ENCODE measurements around the gene ITIH2.
"Not testable (repeated sequence)": the region's sequence is repeated elsewhere in the genome, so short reads cannot be mapped to it uniquely, and the experiment has no call there.

The ITIH2 gene

DNA sequence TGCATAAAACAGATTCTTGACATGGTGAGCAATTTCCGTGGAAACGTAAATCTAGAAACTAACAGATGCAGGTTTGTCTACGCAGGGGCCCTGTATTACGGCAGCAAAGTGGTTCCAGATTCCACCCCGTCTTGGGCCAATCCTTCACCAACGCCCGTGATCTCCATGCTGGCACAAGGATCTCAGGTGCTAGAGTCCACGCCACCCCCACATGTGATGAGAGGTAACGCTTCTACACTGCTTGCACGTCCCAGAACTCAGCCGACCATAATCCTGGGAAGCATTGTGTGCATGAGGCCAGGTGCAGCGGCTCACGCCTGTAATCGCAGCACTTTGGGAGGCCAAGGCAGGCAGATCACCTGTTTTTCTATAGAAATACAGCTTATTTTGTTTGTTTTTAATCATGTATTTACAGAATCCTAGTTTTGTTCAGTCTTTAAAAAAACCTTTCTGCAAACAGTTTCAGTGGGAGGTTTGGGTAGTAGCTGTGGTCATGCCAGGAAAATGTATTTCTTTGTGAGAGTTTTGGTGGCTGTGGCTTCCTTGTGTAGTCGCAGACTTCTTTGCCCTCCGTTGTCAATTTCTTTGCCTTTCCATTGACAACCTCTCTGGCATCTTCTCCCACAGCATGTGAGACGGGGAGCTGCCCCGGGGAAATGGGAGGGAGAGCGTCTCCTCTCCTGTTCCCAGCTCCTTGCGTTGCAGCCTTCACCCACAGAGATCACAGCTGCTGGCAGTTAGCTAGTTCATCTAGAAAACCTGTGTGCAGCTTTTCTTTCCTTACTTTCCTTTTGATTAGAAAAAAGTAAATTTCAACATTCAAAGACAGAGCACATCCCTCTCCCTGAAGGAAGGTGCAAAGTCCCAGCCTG, 35.7 kb downstream of the ITIH2 start:
- no peak for DNase-seq (ENCODE audit: low read depth in 1 of 2, low spot score in 1 of 2)
- H3K4me3 ChIP-seq (replicated peaks; ENCODE audit: insufficient read depth, low read length): no peak overlapping the region
- H3K27me3 ChIP-seq (ENCODE audit: insufficient read depth, poor library complexity, severe bottlenecking): no peaks in the 10 kb centered on the region
- no peak overlapping the region for H3K27ac ChIP-seq (replicated peaks)
- no peak for TF ChIP-seq SPI1 (IDR thresholded peaks at IDR 0.05; ENCODE audit: borderline replicate concordance, low read depth)
- no peak for TF ChIP-seq GABPA (IDR thresholded peaks at IDR 0.05; ENCODE audit: low read depth)
- TF ChIP-seq POLR2AphosphoS5 (IDR thresholded peaks at IDR 0.05; ENCODE audit: low read depth): no peak
- TF ChIP-seq REST (IDR thresholded peaks at IDR 0.05; ENCODE audit: insufficient replicate concordance, low read depth): no peak
- TF ChIP-seq, protein P1, sequence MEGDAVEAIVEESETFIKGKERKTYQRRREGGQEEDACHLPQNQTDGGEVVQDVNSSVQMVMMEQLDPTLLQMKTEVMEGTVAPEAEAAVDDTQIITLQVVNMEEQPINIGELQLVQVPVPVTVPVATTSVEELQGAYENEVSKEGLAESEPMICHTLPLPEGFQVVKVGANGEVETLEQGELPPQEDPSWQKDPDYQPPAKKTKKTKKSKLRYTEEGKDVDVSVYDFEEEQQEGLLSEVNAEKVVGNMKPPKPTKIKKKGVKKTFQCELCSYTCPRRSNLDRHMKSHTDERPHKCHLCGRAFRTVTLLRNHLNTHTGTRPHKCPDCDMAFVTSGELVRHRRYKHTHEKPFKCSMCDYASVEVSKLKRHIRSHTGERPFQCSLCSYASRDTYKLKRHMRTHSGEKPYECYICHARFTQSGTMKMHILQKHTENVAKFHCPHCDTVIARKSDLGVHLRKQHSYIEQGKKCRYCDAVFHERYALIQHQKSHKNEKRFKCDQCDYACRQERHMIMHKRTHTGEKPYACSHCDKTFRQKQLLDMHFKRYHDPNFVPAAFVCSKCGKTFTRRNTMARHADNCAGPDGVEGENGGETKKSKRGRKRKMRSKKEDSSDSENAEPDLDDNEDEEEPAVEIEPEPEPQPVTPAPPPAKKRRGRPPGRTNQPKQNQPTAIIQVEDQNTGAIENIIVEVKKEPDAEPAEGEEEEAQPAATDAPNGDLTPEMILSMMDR (IDR thresholded peaks at IDR 0.05; ENCODE audit: insufficient read depth, low read length): no peak

DNA sequence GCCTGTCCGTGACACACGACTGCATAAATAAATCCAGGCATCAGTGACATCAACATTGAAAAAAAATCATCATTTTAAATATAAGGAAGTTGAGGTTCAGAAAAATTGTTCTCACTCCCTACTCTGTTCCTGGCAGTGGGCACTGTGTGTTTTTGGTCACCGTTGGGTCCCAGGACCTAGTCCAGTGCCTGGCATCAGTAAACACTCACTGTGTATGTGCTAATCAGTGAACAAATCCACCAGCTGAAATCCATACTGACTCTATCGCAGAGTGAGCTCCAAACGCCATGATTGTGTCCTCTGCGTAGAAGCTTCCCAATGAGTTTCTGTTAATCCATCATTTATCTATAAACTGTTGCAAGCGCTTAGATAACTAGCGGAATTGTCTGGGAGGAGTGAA, 41.2 kb downstream of the ITIH2 start:
- TF ChIP-seq REST (IDR thresholded peaks at IDR 0.05; ENCODE audit: insufficient replicate concordance, low read depth): no peak
- TF ChIP-seq POLR2AphosphoS5 (IDR thresholded peaks at IDR 0.05; ENCODE audit: low read depth): no peak
- TF ChIP-seq, protein P1 (IDR thresholded peaks at IDR 0.05; ENCODE audit: insufficient read depth, low read length): no peak
- H3K27ac ChIP-seq (replicated peaks): no peak overlapping the region
- H3K27me3 ChIP-seq (ENCODE audit: insufficient read depth, poor library complexity, severe bottlenecking): no peaks in the 10 kb centered on the region
- H3K4me3 ChIP-seq (replicated peaks; ENCODE audit: insufficient read depth, low read length): no peak overlapping the region
- no peak for DNase-seq (ENCODE audit: low read depth in 1 of 2, low spot score in 1 of 2)

DNA sequence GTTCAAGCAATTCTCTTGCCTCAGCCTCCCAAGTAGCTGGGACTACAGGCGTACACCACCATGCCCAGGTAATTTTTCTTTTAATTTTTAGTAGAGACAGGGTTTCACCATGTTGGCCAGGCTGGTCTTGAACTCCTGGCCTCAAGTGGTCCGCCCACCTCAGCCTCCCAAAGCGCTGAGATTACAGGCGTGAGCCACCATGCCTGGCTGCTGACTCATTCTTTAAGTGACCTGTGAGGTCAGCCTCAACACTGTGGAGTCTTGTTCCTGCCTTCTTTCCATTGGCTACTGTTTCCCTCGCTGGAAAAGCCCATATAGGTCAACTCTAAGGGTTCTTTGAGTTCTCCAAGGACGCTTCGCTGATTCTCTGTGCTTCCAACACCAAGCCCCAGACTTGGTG, 45.5 kb downstream of the ITIH2 start:
- H3K27ac ChIP-seq (replicated peaks); H3K4me3 ChIP-seq (replicated peaks; ENCODE audit: insufficient read depth, low read length); H3K27me3 ChIP-seq (ENCODE audit: insufficient read depth, poor library complexity, severe bottlenecking); DNase-seq (ENCODE audit: low read depth in 1 of 2, low spot score in 1 of 2): not testable (repeated sequence)

DNA sequence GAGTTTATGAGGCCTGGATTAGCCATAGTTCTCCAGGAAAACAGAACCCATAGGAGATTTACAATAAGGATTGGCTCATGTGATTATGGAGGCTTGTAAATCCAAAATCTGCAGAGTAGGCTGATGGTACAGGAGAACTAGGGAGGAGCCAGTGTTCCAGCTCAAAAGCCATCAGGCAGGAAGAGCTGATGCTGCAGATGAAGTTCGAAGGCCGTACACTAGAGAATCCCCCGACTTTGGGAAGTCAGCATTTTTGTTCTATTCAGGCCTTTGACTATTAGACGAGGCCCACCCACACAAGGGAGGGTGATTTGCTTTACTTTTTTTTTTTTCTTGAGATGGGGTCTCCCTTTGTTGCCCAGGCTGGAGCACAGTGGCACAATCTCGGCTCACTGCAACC, 47.1 kb downstream of the ITIH2 start:
- TF ChIP-seq SPI1 (IDR thresholded peaks at IDR 0.05; ENCODE audit: borderline replicate concordance, low read depth) (no peak), GABPA (IDR thresholded peaks at IDR 0.05; ENCODE audit: low read depth) (no peak), POLR2AphosphoS5 (IDR thresholded peaks at IDR 0.05; ENCODE audit: low read depth) (no peak), REST (IDR thresholded peaks at IDR 0.05; ENCODE audit: insufficient replicate concordance, low read depth) (no peak)
- TF ChIP-seq, protein P1 (IDR thresholded peaks at IDR 0.05; ENCODE audit: insufficient read depth, low read length): no peak

More for the DNA sequence above, 47.1 kb downstream of the ITIH2 start:
- no peak for DNase-seq (ENCODE audit: low read depth in 1 of 2, low spot score in 1 of 2)
- H3K27me3 ChIP-seq (ENCODE audit: insufficient read depth, poor library complexity, severe bottlenecking): no peaks in the 10 kb centered on the region
- H3K4me3 ChIP-seq (replicated peaks; ENCODE audit: insufficient read depth, low read length): no peak overlapping the region
- H3K27ac ChIP-seq (replicated peaks): no peak overlapping the region
